Adrenal gland (tissue), 12 donors: Measurements from ENCODE around the gene EXOC6. TPM values are rescaled to one million over a fixed set of nuclear protein-coding genes. Genes with fewer than 3 reads are reported as not detected.

Experiments used
- DNase-seq, 7 donors: peaks; one replicate each; pipeline ENCODE4 v3.0.0-alpha.2; 2019 to 2020
- H3K27ac ChIP-seq, 5 donors: fragments of 200-600 bp; sonication (generic) in 4 of 5; 1 replicate in 3 of 5; 2 replicates in 2 of 5; pipeline versions ENCODE4 v1.5.1 to v1.8.0; 2016 to 2020; ENCODE audit warnings: mild to moderate bottlenecking in 1 of 5
- H3K27me3 ChIP-seq: fragments of 200-600 bp; 2 replicates; pipeline ENCODE4 v1.8.0; 2021
- H3K36me3 ChIP-seq, 2 donors: fragments of 200-600 bp; replicated peaks in 1 of 2; 1 replicate in 1 of 2; 2 replicates in 1 of 2; pipeline versions ENCODE4 v1.5.1 to v1.8.0; 2018 to 2022
- H3K4me1 ChIP-seq, 2 donors: fragments of 200-600 bp; replicated peaks in 1 of 2; 1 replicate in 1 of 2; 2 replicates in 1 of 2; pipeline versions ENCODE4 v1.5.1 to v1.8.0; 2018 to 2021
- H3K4me3 ChIP-seq, 4 donors: fragments of 200-600 bp; sonication (generic) in 3 of 4; one replicate each; pipeline ENCODE4 v1.5.1; 2016 to 2018
- H3K9me3 ChIP-seq, 3 donors: fragments of 200-600 bp; sonication (generic) in 1 of 3; replicated peaks in 1 of 3; 1 replicate in 2 of 3; 2 replicates in 1 of 3; pipeline versions ENCODE4 v1.5.1 to v1.8.0; 2016 to 2021
- POLR2A ChIP-seq, 2 donors: fragments of 450-650 bp; IDR thresholded peaks; one replicate each; pipeline ENCODE4 v1.6.1; 2017; ENCODE audit warnings: antibody characterized with exemption in 2 of 2, mild to moderate bottlenecking in 2 of 2, moderate library complexity in 1 of 2
- WGBS, 4 donors: extraction: QIAGEN DNeasy Blood & Tissue Kit in 2 of 4; methylation state at CpG; one replicate each; pipeline versions ENCODE4 v1.1.5 to v1.1.7; 2013 to 2017; 5-methylcytosine and 5-hydroxymethylcytosine counted together
- intact Hi-C, 2 donors: fragments of 100-400 bp; cut with DNase I; formaldehyde crosslinking; loops; one replicate each; pipeline versions ENCODE4 v1.14.1 to v1.15.0; 2022 to 2023
- polyA plus RNA-seq, 3 donors: library from polyadenylated mRNA; stranded (reverse); fragments of 200-250 nt in 2 of 3; fragments of 350-450 nt in 1 of 3; fragmentation: Illumina TruSeq in 1 of 3; extraction: RNeasy Lipid Tissue Mini Kit (QIAGEN cat#74804) in 1 of 3; gene quantifications; one replicate each; pipeline ENCODE4 v1.2.3, GENCODE V29; 2013 to 2014
- total RNA-seq, 9 donors: library from RNA; depleted of rRNA in 4 of 9; stranded (reverse); fragments of >200 nt in 4 of 9; fragments of 120-200 nt in 1 of 9; fragmentation: NEBNext Ultra II Directional in 1 of 9; extraction: Animal tissue kit (Norgen Biotek cat#: 25700) in 1 of 9; gene quantifications; one replicate each; pipeline versions ENCODE4 v1.1.0 to v1.2.4, GENCODE V29; 2013 to 2023
- TF ChIP-seq, protein P1 (sequence below), 6 experiments: fragments of 450-650 bp in 4 of 6; fragments of 200-600 bp in 2 of 6; sonication (generic) in 1 of 6; IDR thresholded peaks; 1 replicate in 5 of 6; 2 replicates in 1 of 6; pipeline versions ENCODE4 v1.5.1 to v1.8.0; 2016 to 2021; ENCODE audit warnings: antibody characterized with exemption in 6 of 6, mild to moderate bottlenecking in 2 of 6, moderate library complexity in 1 of 6
- donor health status: healthy with polysubstance abuse.
- donor health status: Bipolar disorder and iron deficiency.
- donor health status: DM: yes; HTN: yes; CAD: no.
- donor health status: DM: no; HTN: no; CAD: no.
- donor health status: DM: no; HTN: no; CAD: no.
- donor health status: DM: yes; HTN: yes; CAD: no.

Gene EXOC6
- total and polyA plus RNA-seq, 12 donors, result 7.1 to 60.1 (median 25.7) TPM

DNA sequence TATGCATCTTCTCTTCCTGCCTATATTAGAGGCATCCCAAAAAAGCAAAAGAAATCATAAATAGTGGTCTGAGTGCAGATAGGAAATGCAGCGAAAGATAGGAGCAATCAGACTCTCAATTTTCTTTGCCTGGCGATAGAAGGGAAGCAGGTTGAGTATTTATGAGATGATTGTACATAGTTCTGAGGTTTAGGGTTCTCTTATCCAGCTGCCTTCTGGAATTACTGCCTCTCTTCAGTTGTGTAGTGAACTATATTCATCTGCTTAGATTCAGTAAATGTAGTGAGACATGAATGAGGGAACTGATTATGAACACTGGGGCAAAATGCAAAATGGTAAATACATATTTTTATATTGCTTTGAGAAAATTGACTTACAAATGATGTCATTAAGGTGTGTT lies 119.3 kb downstream of the EXOC6 start:
- no peak overlapping the region for H3K27ac ChIP-seq
- intact Hi-C loops, result no loop called here
- H3K36me3 ChIP-seq, result no peaks in the 10 kb centered on the region
- no peaks in the 10 kb centered on the region for H3K27me3 ChIP-seq
- WGBS, 4 donors, result 93 to 100% (median 94%) methylated on average over 2 of the region's 2 CpGs
- TF ChIP-seq, protein P1, sequence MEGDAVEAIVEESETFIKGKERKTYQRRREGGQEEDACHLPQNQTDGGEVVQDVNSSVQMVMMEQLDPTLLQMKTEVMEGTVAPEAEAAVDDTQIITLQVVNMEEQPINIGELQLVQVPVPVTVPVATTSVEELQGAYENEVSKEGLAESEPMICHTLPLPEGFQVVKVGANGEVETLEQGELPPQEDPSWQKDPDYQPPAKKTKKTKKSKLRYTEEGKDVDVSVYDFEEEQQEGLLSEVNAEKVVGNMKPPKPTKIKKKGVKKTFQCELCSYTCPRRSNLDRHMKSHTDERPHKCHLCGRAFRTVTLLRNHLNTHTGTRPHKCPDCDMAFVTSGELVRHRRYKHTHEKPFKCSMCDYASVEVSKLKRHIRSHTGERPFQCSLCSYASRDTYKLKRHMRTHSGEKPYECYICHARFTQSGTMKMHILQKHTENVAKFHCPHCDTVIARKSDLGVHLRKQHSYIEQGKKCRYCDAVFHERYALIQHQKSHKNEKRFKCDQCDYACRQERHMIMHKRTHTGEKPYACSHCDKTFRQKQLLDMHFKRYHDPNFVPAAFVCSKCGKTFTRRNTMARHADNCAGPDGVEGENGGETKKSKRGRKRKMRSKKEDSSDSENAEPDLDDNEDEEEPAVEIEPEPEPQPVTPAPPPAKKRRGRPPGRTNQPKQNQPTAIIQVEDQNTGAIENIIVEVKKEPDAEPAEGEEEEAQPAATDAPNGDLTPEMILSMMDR (IDR thresholded peaks at IDR 0.05), result no peak
- no peak for TF ChIP-seq POLR2A (IDR thresholded peaks at IDR 0.05)
- H3K4me3 ChIP-seq, result no peak overlapping the region
- no peak for DNase-seq
- H3K4me1 ChIP-seq, result peaks cover 3 to 7% of the 10 kb centered on the region in 2 donors
- no peaks in the 10 kb centered on the region for H3K9me3 ChIP-seq

DNA sequence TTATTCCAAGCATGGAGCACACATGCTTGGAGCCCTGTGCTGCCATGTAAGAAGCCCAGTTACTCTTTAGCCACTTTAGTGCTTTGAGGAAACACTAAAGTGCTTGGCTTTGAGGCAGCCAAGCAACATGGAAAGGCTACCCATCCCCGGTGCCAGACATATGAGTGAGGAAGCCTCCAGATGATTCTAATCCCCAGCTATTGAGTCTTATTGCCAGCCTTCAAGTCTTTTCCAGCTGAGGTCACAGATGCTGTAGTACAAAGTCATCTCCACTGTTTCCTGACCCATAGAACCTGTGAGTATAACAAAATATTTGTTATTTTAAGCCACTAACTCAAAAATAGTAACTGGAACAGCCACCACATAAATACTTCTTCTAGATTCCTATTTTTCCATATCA lies 120.8 kb downstream of the EXOC6 start:
- no peak overlapping the region for H3K4me3 ChIP-seq
- no peak overlapping the region for H3K27ac ChIP-seq
- H3K36me3 ChIP-seq, result no peaks in the 10 kb centered on the region
- intact Hi-C loops, result no loop called here
- no peaks in the 10 kb centered on the region for H3K27me3 ChIP-seq
- H3K9me3 ChIP-seq, result no peaks in the 10 kb centered on the region
- WGBS, 4 donors, result 88 to 100% (median 89%) methylated on average over 1 of the region's 1 CpG
- H3K4me1 ChIP-seq, result peaks cover 3 to 8% of the 10 kb centered on the region in 2 donors
- TF ChIP-seq, protein P1 (IDR thresholded peaks at IDR 0.05), result no peak
- no peak for TF ChIP-seq POLR2A (IDR thresholded peaks at IDR 0.05)
- DNase-seq, result no peak

DNA sequence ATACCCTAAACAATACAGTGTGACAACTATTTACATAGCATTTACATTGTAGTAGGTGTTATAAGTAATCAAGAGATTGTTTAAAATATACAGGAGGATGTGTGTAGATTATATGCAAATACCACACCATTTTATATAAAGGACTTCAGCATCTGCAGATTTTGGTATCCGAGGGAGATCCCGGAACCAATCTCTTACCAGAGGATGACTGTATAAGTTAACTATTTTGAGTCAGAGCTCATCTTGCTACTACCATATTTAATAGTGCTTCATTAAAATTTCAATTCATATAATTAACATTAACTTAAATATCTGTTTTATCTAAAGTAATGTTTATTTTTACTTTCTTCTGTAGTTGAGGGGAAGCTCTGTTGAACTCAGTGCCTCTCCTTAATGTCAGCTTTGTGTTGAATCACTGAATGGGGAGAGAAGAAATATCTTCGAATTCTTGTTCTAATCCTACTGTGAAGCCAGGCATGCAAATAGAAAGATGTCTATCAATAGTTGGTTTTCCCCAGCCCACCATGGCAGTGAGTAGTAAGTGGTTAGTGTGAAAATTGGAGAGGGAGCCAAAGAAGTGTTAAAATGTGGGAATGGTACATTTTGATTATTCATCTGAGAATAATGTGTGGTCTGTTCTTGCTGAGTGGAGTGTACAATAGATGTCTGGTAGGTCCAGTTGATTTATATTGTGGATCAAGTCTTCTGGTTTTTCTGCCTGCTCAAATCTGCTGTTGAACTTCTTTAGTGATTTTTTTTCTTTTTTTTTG lies 122.2 kb downstream of the EXOC6 start:
- TF ChIP-seq, protein P1 (IDR thresholded peaks at IDR 0.05), result no peak
- TF ChIP-seq POLR2A (IDR thresholded peaks at IDR 0.05), result no peak
- no peak overlapping the region for H3K4me3 ChIP-seq
- peaks cover 3 to 8% of the 10 kb centered on the region in 2 donors for H3K4me1 ChIP-seq
- H3K36me3 ChIP-seq, result no peaks in the 10 kb centered on the region
- no peak for DNase-seq
- intact Hi-C loops, result no loop called here
- 87 to 98% (median 94%) methylated on average over 3 of the region's 3 CpGs for WGBS, 4 donors
- no peaks in the 10 kb centered on the region for H3K27me3 ChIP-seq
- no peaks in the 10 kb centered on the region for H3K9me3 ChIP-seq
- H3K27ac ChIP-seq, result no peak overlapping the region

DNA sequence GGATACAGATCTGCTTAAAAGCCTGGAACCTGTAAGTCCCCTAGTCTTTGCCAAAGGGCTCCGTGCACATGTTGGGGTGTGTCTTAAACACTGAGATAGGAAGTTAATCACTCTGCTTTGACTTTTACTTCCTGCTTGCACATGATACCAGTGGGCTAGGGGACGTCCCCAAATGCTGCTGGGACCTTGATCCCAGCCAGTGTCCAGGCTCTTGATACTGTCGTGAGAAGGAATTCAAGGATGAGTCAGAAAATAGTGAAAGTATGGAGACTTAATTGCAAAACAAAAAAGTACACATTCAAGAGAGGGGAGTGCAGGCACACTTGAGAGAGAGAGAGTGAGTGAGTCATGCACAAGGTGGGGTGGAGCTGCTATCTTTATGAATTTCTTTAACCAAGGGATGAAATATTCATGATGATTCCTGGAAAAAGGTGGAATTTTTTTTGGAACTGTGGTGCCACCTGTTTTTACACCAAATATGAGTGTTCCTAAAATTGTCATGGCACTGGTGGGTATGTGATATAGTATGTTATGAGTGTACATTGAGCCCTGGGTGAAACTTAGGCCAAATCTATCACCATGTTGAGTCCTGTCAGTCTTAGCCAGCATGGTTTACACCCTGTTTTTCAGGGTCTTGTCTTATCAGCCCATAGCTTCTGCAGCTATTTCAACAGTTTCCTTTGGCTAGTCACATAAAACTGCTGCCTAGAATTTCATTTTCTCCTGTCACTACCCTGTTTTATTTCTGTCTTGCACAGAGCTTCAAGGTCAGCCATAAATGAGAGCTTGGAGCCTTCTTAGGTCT lies 123.9 kb downstream of the EXOC6 start:
- Histone ChIP-seq H3K27me3 (no peaks in the 10 kb centered on the region), H3K27ac (peak overlapping the region in 2 of 5 donors; percentile 4 to 41), H3K36me3 (no peaks in the 10 kb centered on the region), H3K4me3 (no peak overlapping the region), H3K9me3 (no peaks in the 10 kb centered on the region), H3K4me1 (peaks cover 3 to 12% of the 10 kb centered on the region in 2 donors)
- DNase-seq, result peak in 6 of 7 donors; percentile 42 to 76 (median 64)
- TF ChIP-seq POLR2A (IDR thresholded peaks at IDR 0.05), result no peak
- TF ChIP-seq, protein P1 (IDR thresholded peaks at IDR 0.05), result no peak
- 20 to 34% (median 33%) methylated on average over 3 of the region's 3 CpGs for WGBS, 4 donors
- intact Hi-C loops, result no loop called here
